ENCODE data around the gene VPS54.

GRCh38 chr2:63865159-63865799, 153.9 kb downstream of the VPS54 start:
- TF ChIP-seq CTCF (IDR thresholded peaks at IDR 0.05) = no peak
- TF ChIP-seq ZFX (IDR thresholded peaks at IDR 0.05; ENCODE audit: borderline replicate concordance) = no peak
